GM18502 (cell line): ENCODE data around the gene SPAG8.

Experiments used
- ATAC-seq: cut with Tn5 transposase; IDR thresholded peaks from one replicate; pipeline ENCODE4 v1.9.1; 2021; ENCODE audit warnings: mild to moderate bottlenecking; ENCODE audit not compliant: unreplicated experiment, poor library complexity

Gene SPAG8

GRCh38 chr9:35840881-35841644 is 29.0 kb upstream of the SPAG8 start:
- no peak for ATAC-seq

GRCh38 chr9:35839926-35840325 is 27.9 kb upstream of the SPAG8 start:
- ATAC-seq, result no peak

GRCh38 chr9:35836595-35836994 is 24.5 kb upstream of the SPAG8 start:
- ATAC-seq, result no peak

GRCh38 chr9:35835766-35836165 is 23.7 kb upstream of the SPAG8 start:
- ATAC-seq, result no peak

GRCh38 chr9:35835216-35835632 is 23.2 kb upstream of the SPAG8 start:
- no peak for ATAC-seq

GRCh38 chr9:35834260-35835215 is 22.5 kb upstream of the SPAG8 start:
- ATAC-seq, result no peak

GRCh38 chr9:35832814-35833213 is 20.8 kb upstream of the SPAG8 start:
- no peak for ATAC-seq

GRCh38 chr9:35831040-35831439 is 19.0 kb upstream of the SPAG8 start:
- ATAC-seq, result no peak

GRCh38 chr9:35829764-35830096 is 17.7 kb upstream of the SPAG8 start:
- ATAC-seq, result no peak

- peak; percentile 78 for ATAC-seq
Measured at GRCh38 chr9:35829084-35829763, 17.2 kb upstream of the SPAG8 start, which contains the start of gene TMEM8B. TMEM8B (plus strand) TSS chr9:35829228; CDS start chr9:35829448, 220 bp downstream.

- peak; percentile 3 for ATAC-seq
Measured at GRCh38 chr9:35828716-35829083, 16.6 kb upstream of the SPAG8 start, which contains the start of gene FAM221B. FAM221B (minus strand) TSS chr9:35828732; CDS start chr9:35826161, 2,571 bp downstream.

GRCh38 chr9:35827486-35827885 is 15.4 kb upstream of the SPAG8 start:
- no peak for ATAC-seq

GRCh38 chr9:35826071-35826701 is 14.1 kb upstream of the SPAG8 start:
- ATAC-seq, result peak; percentile 63

GRCh38 chr9:35822926-35823325 is 10.9 kb upstream of the SPAG8 start:
- ATAC-seq, result no peak

GRCh38 chr9:35820076-35820475 is 8.0 kb upstream of the SPAG8 start:
- no peak for ATAC-seq

GRCh38 chr9:35818341-35818740 is 6.3 kb upstream of the SPAG8 start:
- ATAC-seq, result no peak

- ATAC-seq, result no peak
Measured at GRCh38 chr9:35816708-35817107, 4.6 kb upstream of the SPAG8 start.

GRCh38 chr9:35814841-35815543 is 2.9 kb upstream of the SPAG8 start, which contains the start of gene HINT2:
HINT2 (minus strand) TSS chr9:35815042; CDS start chr9:35814979, 63 bp downstream.
- peak; percentile 73 for ATAC-seq

- ATAC-seq, result peak; percentile 22
Measured at GRCh38 chr9:35814106-35814840, 2.2 kb upstream of the SPAG8 start.
